Thymus (tissue), 11 donors: ENCODE measurements around the gene RRN3. TPM values are rescaled to one million over a fixed set of nuclear protein-coding genes. Genes with fewer than 3 reads are reported as not detected.
"Not testable (repeated sequence)": the region's sequence is repeated elsewhere in the genome, so short reads cannot be mapped to it uniquely, and the experiment has no call there.

Source experiments
- DNase-seq, 9 donors: peaks; one replicate each; pipeline ENCODE4 v3.0.0-alpha.2; 2013; ENCODE audit warnings: low spot score in 9 of 9, low read depth in 6 of 9, missing footprints in 1 of 9
- H3K27ac ChIP-seq, 2 donors: one replicate each; pipeline ENCODE4 v1.5.1; 2013; ENCODE audit warnings: control low read depth in 1 of 2, low read depth in 1 of 2, low read length in 1 of 2, mild to moderate bottlenecking in 1 of 2, moderate library complexity in 1 of 2
- H3K27me3 ChIP-seq, 2 donors: one replicate each; pipeline ENCODE4 v1.5.1; 2013; ENCODE audit warnings: low read length in 1 of 2; ENCODE audit not compliant: control insufficient read depth in 2 of 2, insufficient read depth in 1 of 2
- H3K36me3 ChIP-seq, 2 donors: one replicate each; pipeline ENCODE4 v1.5.1; 2013; ENCODE audit warnings: low read length in 1 of 2, mild to moderate bottlenecking in 1 of 2, moderate library complexity in 1 of 2; ENCODE audit not compliant: control insufficient read depth in 2 of 2, insufficient read depth in 2 of 2
- H3K4me1 ChIP-seq, 2 donors: one replicate each; pipeline ENCODE4 v1.5.1; 2013; ENCODE audit warnings: low read length in 2 of 2; ENCODE audit not compliant: control insufficient read depth in 2 of 2, insufficient read depth in 2 of 2
- H3K4me3 ChIP-seq, 2 donors: one replicate each; pipeline ENCODE4 v1.5.1; 2013; ENCODE audit warnings: low read length in 2 of 2, control low read depth in 1 of 2, mild to moderate bottlenecking in 1 of 2
- H3K9me3 ChIP-seq, 2 donors: one replicate each; pipeline ENCODE4 v1.5.1; 2013; ENCODE audit warnings: low read length in 1 of 2, mild to moderate bottlenecking in 1 of 2; ENCODE audit not compliant: control insufficient read depth in 2 of 2, insufficient read depth in 1 of 2
- WGBS: extraction: QIAGEN DNeasy Blood & Tissue Kit; methylation state at CpG from one replicate; pipeline ENCODE4 v1.1.7; 2013; 5-methylcytosine and 5-hydroxymethylcytosine counted together
- polyA plus RNA-seq: library from polyadenylated mRNA; stranded (reverse); fragments of 200-250 nt; gene quantifications from one replicate; pipeline ENCODE4 v1.2.3, GENCODE V29; 2013
- total RNA-seq: library from RNA; stranded (reverse); fragments of 120-200 nt; gene quantifications from one replicate; pipeline ENCODE4 v1.2.4, GENCODE V29; 2013
- donor health status: healthy.

The RRN3 gene
- total and polyA plus RNA-seq, 2 donors, result 23.9 to 38.5 TPM

DNA sequence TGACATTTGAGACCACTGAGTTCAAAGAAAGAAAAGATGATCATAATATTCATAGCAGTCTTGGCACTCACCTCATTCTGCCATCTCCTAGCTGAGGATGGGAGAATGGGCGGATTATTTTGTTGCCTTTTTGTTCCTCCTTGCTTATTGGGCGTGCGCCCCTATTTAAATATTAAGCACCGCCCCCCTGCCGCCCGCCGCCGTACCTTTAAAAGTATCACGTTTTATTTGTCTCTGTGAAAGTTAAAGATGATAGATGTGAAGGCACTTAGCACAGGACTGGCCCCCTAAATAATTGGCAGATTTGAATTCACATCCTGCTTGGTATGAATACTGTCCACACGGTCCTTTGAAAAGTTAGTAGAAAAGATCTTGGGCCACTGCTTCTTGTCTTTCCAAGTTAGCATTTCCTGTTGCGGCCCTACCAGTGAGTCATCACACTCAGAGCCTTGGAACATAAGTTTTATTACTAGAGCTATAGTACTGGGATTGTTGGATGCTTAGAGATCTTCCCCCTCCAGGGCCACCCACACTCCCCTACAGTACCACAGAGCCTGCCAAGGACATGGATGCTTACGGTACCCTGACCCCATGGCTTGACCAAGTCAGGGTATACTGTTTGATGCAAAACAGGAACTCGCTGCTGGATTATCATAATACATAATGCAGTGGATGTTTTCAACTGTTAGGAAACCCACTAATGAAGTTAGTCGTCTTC is 68.7 kb downstream of the RRN3 start:
- not testable (repeated sequence) for H3K4me3 ChIP-seq, H3K27ac ChIP-seq, H3K27me3 ChIP-seq, H3K9me3 ChIP-seq, DNase-seq, H3K4me1 ChIP-seq
- peaks cover 7 to 33% of the 10 kb centered on the region in 2 donors for H3K36me3 ChIP-seq
- WGBS, result 98% methylated on average over 14 of the region's 14 CpGs

DNA sequence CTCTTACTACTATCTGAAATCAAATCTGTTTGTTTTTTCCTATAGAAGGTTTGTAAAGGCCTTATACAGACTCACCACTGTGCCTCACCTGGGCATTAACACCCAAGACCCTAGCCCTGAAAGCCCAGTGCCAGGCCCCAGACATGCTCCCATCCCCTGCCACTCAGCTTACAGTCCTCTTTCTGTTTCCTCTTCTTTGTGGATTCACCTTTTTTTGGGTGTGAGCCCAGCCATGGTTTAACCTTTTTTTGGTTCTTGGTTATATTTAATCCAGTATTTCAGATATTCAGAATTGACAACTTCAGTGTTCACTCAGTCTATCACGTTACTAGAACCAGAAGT is 69.2 kb downstream of the RRN3 start:
- H3K9me3 ChIP-seq, H3K4me1 ChIP-seq, H3K27me3 ChIP-seq, H3K27ac ChIP-seq, H3K4me3 ChIP-seq, DNase-seq: not testable (repeated sequence)
- WGBS, result 94% methylated on average over 1 of the region's 1 CpG
- H3K36me3 ChIP-seq, result peaks cover 7 to 33% of the 10 kb centered on the region in 2 donors

DNA sequence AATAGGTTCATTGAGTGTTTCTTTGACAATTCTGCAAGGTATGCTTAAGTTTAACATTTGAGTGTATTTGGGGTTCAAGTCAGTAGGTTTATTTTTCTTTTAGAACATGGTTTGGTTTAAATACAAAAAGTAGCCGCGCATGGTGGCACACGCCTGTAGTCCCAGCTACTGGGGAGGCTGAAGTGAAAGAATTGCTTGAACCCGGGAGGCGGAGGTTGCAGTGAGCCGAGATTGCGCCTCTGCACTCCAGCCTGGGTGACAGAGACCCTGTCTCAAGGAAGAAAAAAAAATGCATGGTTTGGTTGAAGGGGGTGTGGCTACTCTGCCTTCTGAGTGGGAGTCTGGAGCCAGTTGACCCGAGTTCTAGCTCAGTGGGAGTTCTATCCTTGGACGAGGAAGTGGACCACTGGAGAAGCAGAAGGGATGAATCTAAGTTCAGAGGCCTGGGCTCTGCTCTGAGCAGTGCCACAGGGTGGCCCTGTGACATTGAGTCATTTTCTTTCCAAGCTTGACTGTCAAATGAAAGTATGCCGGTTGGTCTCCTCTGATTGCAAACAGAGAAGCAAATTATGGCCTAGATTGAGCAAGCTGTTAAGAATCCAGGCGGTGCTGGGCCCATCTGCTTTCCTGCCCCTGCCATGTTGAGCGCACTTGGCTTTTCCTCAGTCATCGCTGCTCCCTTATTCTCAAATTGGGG is 70.5 kb downstream of the RRN3 start:
- 97% methylated on average over 13 of the region's 13 CpGs for whole genome bisulfite sequencing
- H3K27me3 ChIP-seq, H3K4me1 ChIP-seq, H3K27ac ChIP-seq, H3K4me3 ChIP-seq, H3K9me3 ChIP-seq, DNase-seq: not testable (repeated sequence)
- H3K36me3 ChIP-seq, result peaks cover 12 to 31% of the 10 kb centered on the region in 2 donors

DNA sequence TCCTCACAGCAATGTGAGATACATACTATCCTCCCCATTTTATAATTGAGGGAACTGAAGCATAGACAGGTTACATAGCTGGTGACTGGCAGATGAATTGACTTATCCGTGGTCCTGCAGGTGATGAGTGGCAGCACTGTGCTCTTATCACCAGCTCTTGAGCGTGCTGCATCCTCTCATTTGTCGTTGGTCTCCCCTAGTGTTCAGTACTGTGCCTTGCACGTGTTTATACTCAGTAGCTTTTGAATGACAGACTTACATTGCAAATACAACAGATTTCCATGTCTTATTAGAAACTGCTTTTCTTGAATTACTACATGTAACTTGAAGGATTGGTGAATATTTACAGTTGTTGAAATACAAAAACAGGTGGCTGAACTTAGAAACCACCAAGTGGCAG is 71.9 kb downstream of the RRN3 start:
- H3K9me3 ChIP-seq, H3K4me3 ChIP-seq, H3K27ac ChIP-seq, H3K27me3 ChIP-seq, H3K4me1 ChIP-seq: not testable (repeated sequence)
- WGBS, result 34% methylated on average over 4 of the region's 4 CpGs
- DNase-seq, result peak in 8 of 9 donors; percentile 13 to 83 (median 32)
- peaks cover 15 to 31% of the 10 kb centered on the region in 2 donors for H3K36me3 ChIP-seq

DNA sequence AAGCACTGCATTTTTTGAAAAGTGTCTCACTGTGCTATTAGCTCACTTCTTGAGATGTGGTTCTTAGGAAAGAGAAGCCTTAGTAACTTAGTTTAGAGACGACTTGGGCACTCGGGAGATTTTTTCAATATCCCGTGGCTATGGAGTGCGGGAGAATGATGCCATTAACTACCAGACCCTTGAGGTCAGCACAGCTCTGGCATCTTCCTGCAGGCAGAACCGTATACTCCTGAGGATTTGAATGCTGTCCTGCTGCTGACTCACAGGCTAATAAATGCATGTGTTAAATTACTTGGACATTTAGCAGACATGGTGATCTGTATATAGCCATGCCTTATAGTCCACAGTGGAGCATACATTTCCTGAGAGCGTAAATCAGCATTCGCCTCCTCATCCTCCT is 72.6 kb downstream of the RRN3 start:
- 97% methylated on average over 7 of the region's 7 CpGs for WGBS
- H3K27me3 ChIP-seq, H3K9me3 ChIP-seq, H3K27ac ChIP-seq, H3K4me3 ChIP-seq, DNase-seq, H3K4me1 ChIP-seq: not testable (repeated sequence)
- H3K36me3 ChIP-seq, result peaks cover 16 to 33% of the 10 kb centered on the region in 2 donors

DNA sequence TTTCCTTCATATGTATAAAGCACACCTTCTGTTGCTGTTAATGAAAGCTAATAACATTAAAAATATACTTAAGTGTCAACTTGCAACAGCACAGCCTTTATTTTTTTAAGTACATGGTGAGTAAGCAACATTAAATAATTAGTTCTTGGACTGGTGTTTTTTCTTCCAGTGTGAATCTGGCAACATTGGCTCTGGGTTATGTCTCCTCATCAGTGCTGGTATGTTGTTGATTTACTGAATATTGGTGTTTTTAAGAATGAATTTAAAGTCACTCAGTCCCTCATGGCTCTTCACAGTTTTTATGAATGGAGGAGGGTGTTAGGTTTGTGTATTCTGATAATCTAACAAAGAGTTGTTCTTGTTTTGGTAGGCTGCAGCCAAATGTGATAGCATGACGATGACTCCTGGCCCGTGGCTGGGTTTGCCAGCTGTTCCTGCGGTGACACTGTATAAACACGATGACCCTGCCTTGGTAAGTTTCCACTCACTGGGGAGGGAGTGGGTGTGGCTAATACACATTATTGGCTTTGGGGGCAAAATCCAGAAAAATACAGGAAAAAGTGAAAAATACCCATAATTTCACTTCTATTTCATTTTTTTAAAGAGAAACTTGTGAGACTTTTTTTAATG is 77.0 kb downstream of the RRN3 start:
- not testable (repeated sequence) for H3K9me3 ChIP-seq, H3K4me3 ChIP-seq, H3K27me3 ChIP-seq, DNase-seq, H3K27ac ChIP-seq
- peaks cover 19 to 24% of the 10 kb centered on the region in 2 donors for H3K36me3 ChIP-seq
- H3K4me1 ChIP-seq, result peaks cover 7 to 13% of the 10 kb centered on the region in 2 donors
- 98% methylated on average over 4 of the region's 4 CpGs for WGBS

DNA sequence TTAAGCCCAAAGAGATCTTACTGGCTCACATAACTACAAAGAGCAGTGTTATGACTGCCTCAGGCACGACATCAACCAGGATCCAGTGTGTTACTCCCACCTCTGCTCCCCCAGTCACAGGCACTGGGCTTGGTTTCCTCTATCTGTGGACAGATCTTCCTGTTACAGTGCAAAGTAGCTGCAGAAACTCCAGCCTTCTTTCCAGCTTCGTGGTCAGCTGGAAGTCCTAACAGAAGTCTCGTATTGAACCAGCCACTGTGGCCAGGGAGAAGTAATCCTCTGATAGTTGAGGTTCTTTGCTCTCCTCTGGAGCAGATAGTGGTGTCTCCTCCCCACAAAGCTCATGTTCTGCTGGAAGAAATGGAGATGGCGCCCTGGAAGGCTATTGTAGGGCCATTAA is 77.7 kb downstream of the RRN3 start:
- H3K27me3 ChIP-seq, H3K4me3 ChIP-seq, H3K9me3 ChIP-seq, DNase-seq, H3K27ac ChIP-seq: not testable (repeated sequence)
- peaks cover 7 to 13% of the 10 kb centered on the region in 2 donors for H3K4me1 ChIP-seq
- WGBS, result 88% methylated on average over 4 of the region's 4 CpGs
- peaks cover 19 to 24% of the 10 kb centered on the region in 2 donors for H3K36me3 ChIP-seq

DNA sequence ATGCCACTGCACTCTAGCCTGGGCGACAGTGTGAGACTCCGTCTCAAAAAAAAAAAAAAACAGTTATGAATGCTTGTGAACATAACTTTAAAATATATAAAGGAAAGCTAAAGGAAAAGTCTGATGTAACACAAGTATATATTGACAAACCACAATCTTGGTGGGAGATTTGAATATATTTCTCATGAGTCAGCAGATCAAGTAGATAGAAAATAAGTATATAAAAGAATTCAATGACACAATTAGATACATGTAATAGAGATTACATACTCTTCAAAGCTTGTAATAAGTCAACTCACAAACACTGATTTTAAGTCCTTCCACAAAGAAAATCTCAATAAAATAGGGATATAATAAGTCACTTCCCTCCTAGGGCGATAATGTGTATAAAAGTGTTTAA is 78.4 kb downstream of the RRN3 start:
- not testable (repeated sequence) for H3K9me3 ChIP-seq, H3K27me3 ChIP-seq, H3K27ac ChIP-seq, H3K4me3 ChIP-seq, DNase-seq
- 98% methylated on average over 3 of the region's 3 CpGs for WGBS
- Histone ChIP-seq H3K4me1 (peaks cover 7 to 13% of the 10 kb centered on the region in 2 donors), H3K36me3 (peaks cover 19 to 24% of the 10 kb centered on the region in 2 donors)

DNA sequence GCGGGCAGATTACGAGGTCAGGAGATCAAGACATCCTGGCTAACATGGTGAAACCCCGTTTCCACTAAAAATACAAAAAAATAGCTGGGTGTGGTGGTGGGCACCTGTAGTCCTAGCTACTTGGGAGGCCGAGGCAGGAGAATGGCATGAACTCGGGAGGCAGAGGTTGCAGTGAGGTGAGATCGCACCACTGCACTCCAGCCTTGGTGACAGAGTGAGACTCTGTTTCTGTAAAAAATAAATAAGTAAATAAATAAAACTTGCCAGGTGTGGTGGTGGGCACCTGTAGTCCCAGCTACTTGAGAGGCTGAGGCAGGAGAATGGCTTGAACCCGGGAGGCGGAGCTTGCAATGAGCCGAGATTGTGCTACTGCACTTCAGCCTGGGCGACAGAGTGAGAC is 81.1 kb downstream of the RRN3 start:
- DNase-seq, H3K9me3 ChIP-seq, H3K36me3 ChIP-seq, H3K27ac ChIP-seq, H3K4me3 ChIP-seq, H3K27me3 ChIP-seq: not testable (repeated sequence)
- H3K4me1 ChIP-seq, result peaks cover 7 to 13% of the 10 kb centered on the region in 2 donors
- WGBS, result 98% methylated on average over 10 of the region's 10 CpGs
